VCaP (cell line): Measurements from ENCODE around the gene CCBE1.

Source experiments
- H3K27ac ChIP-seq: fragments of 450-650 bp; 2 replicates; pipeline ENCODE4 v1.5.1; 2017
- CTCF ChIP-seq: fragments of 450-650 bp; conservative IDR thresholded peaks from 2 replicates; pipeline ENCODE4 v1.5.1; 2017; ENCODE audit warnings: mild to moderate bottlenecking, moderate library complexity

Gene CCBE1

GRCh38 chr18:59701272-59701671, 4.0 kb upstream of the CCBE1 start:
- no peak overlapping the region for H3K27ac ChIP-seq
- no peak for TF ChIP-seq CTCF

DNA sequence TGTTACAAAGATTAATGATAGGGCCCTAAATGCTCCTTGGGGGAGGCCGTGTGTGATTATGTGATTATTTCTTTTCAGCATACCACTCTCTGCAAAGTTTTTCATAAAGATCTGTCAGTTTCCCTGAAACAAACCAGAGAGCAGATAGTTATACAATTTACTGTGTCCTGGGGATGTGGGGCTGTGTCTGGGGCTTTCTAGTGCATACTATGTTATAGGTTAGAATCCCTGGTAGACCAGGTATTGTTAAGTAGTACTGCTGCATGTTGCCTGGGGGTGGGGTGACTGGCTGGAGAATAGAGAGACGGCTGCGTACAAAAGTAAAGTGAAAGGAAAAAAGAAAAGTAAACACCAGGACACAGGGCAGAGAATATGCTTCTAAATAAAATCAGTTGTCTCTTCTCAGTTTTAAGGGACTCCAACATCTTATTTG, 3.3 kb upstream of the CCBE1 start:
- no peak for TF ChIP-seq CTCF
- no peak overlapping the region for H3K27ac ChIP-seq

- no peak overlapping the region for H3K27ac ChIP-seq
- no peak for TF ChIP-seq CTCF
Measured at GRCh38 chr18:59699750-59700534, 2.7 kb upstream of the CCBE1 start.

DNA sequence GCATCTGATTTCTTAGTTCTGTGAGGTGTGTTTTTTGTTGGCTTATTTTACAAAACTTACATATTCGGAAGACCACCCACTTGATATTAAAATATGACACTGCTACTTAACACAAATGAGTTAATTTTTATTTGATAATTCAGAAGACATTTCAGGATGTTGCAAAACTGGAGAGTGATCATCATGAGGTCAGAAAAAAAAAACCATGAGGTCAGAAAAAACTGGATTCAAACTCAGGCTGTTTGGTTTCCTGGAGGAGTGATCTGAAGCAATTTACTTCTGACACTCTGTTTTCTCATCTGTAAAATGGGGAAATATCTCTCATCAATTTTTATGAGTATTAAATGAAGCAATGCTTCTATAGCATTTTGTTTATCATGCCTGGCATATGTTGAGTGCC, 1.8 kb upstream of the CCBE1 start:
- H3K27ac ChIP-seq: no peak overlapping the region
- TF ChIP-seq CTCF: no peak

DNA sequence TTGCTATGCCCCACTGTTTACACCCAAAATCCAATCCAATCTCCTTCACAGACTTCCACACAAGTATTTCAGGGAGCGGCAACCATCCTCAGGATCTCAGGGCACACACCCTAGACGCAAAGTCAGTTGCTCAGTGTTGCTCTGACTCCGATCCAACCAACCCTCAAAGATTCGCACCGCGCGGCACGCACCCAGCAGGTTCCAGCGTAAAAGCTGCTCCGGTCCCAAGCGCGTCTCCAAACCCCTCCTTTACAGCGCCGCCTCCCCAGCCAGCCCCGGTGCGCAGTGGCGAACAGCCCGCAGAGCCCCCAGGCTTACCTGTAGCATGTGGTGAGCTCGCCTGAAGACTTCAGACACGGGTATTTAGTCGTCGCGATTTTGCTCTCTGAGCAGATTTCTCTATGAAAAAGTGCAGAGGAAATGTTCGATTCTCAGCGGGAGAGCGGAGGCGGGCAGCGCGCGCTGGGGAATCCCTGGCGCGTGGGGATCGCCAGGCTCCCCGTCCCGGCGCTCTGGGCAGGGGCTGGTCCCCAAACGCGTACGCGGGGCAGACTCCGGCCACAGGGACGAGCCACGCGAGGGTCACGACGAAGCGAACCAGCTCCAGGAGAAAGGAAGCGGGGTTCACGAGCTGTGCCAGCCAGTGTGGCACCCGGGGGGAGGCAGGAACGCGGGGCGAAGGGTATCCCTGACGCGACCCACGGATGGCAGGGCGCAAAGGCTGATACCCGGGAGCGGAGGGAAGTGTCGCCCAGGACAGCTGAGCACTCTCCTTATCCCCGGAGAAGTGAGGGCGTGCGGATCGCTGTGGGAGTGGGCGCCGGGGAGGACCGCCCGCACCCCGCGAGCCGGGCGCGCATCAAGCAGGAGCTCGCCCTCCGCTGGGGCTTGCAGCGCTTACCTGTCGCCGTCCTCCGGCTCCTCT, 650 bp downstream of the CCBE1 start:
- H3K27ac ChIP-seq: no peak overlapping the region
- TF ChIP-seq CTCF: no peak

DNA sequence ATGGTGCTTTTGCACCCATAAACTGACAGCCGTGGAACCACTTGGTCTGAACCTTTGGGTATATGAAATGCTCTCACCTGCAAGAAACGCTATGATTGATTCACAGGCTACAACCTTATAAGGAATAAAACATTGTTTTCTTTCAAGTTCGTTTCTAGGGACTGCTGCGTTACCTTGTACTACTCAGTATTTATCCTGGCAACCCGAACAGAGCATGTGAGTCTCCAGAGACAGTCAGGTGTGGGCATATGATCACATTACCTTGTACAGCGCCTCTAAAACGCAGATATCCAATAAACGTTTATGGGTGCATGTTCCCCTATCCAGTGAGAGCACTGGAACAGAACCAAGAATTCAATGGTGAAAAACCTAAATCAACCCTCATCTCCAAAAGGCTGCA, 1.7 kb downstream of the CCBE1 start:
- no peak overlapping the region for H3K27ac ChIP-seq
- TF ChIP-seq CTCF: no peak

GRCh38 chr18:59694824-59695223, 2.4 kb downstream of the CCBE1 start:
- TF ChIP-seq CTCF: no peak
- no peak overlapping the region for H3K27ac ChIP-seq
